Stimulated activated CD4-positive, alpha-beta T cell treated with anti-CD3 and anti-CD28 coated beads, TNF-alpha, amount 100 ng/mL, for 24 hours (primary cell): ENCODE results near the gene MAPT.

Experiments used
- DNase-seq, 3 experiments: peaks; one replicate each; pipeline ENCODE4 v3.0.0-alpha.2; 2020; ENCODE audit warnings: low read depth in 3 of 3

The MAPT gene

DNA sequence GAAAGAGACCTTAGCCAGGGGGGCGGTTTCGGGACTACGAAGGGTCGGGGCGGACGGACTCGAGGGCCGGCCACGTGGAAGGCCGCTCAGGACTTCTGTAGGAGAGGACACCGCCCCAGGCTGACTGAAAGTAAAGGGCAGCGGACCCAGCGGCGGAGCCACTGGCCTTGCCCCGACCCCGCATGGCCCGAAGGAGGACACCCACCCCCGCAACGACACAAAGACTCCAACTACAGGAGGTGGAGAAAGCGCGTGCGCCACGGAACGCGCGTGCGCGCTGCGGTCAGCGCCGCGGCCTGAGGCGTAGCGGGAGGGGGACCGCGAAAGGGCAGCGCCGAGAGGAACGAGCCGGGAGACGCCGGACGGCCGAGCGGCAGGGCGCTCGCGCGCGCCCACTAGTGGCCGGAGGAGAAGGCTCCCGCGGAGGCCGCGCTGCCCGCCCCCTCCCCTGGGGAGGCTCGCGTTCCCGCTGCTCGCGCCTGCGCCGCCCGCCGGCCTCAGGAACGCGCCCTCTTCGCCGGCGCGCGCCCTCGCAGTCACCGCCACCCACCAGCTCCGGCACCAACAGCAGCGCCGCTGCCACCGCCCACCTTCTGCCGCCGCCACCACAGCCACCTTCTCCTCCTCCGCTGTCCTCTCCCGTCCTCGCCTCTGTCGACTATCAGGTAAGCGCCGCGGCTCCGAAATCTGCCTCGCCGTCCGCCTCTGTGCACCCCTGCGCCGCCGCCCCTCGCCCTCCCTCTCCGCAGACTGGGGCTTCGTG, at the start of gene MAPT:
MAPT (plus strand) TSS at position 533 of the 763 bp plus-strand sequence. CDS start 67,784 bp downstream, outside the sequence.
- DNase-seq, result peak; percentile 62 to 79 (median 63)

- DNase-seq, result no peak
These were observed 49.5 kb upstream of the MAPT start, which contains the start of gene SPPL2C for GRCh38 chr17:45844695-45845375. Gene SPPL2C, plus strand, starts transcription at chr17:45844881. Its CDS starts 26 bp downstream, at chr17:45844907.

DNA sequence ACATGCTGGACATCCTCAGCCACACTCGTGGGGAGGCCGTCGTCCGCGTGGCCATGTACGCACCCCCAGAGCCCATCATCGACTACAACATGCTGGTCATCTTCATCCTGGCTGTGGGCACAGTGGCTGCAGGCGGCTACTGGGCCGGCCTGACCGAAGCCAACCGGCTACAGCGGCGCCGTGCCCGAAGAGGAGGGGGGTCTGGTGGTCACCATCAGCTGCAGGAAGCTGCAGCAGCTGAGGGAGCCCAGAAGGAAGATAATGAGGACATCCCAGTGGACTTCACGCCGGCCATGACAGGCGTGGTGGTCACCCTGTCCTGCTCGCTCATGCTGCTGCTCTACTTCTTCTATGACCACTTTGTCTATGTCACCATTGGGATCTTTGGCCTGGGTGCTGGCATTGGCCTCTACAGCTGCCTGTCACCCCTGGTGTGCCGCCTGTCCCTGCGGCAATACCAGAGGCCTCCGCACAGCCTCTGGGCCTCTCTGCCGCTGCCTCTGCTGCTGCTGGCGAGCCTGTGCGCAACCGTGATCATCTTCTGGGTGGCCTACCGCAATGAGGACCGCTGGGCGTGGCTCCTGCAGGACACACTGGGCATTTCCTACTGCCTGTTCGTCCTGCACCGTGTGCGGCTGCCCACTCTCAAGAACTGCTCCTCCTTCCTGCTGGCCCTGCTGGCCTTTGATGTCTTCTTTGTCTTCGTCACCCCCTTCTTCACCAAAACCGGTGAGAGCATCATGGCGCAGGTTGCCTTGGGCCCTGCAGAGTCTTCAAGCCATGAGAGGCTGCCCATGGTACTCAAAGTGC, 48.8 kb upstream of the MAPT start:
- DNase-seq, result no peak

DNA sequence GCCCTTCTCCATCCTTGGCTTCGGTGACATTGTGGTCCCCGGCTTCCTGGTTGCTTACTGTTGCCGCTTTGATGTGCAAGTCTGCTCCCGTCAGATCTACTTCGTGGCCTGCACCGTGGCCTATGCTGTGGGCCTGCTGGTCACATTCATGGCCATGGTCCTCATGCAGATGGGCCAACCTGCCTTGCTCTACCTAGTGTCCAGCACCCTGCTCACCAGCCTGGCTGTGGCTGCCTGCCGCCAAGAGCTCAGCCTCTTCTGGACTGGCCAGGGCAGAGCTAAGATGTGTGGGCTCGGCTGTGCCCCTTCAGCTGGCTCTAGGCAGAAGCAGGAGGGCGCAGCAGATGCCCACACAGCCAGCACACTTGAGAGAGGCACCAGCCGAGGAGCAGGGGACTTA, 48.1 kb upstream of the MAPT start:
- DNase-seq, result no peak

GRCh38 chr17:45846646-45847045, 47.7 kb upstream of the MAPT start:
- DNase-seq, result no peak

- DNase-seq, result no peak
These were observed 47.3 kb upstream of the MAPT start for GRCh38 chr17:45847101-45847500.

GRCh38 chr17:45847747-45848146, 46.6 kb upstream of the MAPT start:
- no peak for DNase-seq

GRCh38 chr17:45848405-45848804, 45.9 kb upstream of the MAPT start:
- no peak for DNase-seq

- no peak for DNase-seq
These were observed 45.4 kb upstream of the MAPT start for GRCh38 chr17:45848868-45849535.

GRCh38 chr17:45849536-45849990, 44.8 kb upstream of the MAPT start:
- no peak for DNase-seq

DNA sequence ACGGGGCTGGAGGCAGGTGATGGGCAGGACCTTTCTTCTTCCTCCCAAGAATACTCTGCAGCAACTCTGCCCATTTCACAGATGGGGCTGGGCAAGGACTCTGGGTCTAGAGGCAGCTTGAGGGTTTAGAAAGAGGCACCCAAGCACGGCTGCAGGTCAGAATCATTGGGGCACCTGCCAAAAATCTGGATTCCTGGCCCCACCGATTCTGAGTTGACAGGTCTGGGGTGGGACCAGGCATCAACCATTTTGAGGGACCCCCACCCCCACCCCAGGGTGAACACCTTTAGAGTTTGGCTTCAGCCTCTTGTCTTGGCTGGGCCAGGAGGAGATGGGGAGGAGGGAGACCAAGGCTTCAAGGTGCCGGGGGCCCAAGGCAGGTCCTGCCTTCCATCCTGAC, 44.3 kb upstream of the MAPT start:
- no peak for DNase-seq

DNA sequence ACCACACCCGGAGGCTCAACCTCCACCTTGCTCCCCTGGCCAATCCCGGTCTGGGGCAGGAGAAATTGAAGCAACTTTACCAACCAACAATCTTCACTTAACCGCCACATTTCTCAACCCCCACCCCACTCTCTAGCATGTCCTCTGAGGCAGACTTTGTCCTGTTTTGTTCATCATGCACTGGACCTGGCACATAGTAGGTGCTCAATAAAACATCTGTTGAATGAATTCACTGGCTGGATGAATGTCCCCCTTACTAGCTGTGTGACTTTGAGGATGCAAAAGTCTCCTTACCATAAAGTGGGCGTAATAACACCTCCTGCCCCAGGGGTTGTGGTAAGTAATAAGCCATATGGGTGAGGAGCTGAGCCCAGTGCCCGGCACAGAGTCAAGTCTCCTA, 43.9 kb upstream of the MAPT start:
- no peak for DNase-seq

GRCh38 chr17:45851022-45851421, 43.3 kb upstream of the MAPT start:
- DNase-seq, result no peak

- no peak for DNase-seq
These were observed 42.9 kb upstream of the MAPT start for GRCh38 chr17:45851464-45851863.

GRCh38 chr17:45851873-45852272, 42.5 kb upstream of the MAPT start:
- no peak for DNase-seq

GRCh38 chr17:45852535-45853297, 41.6 kb upstream of the MAPT start:
- peak; percentile 31 to 63 (median 43) for DNase-seq

GRCh38 chr17:45854209-45854608, 40.1 kb upstream of the MAPT start:
- DNase-seq, result no peak

GRCh38 chr17:45855691-45856336, 38.5 kb upstream of the MAPT start:
- no peak for DNase-seq

DNA sequence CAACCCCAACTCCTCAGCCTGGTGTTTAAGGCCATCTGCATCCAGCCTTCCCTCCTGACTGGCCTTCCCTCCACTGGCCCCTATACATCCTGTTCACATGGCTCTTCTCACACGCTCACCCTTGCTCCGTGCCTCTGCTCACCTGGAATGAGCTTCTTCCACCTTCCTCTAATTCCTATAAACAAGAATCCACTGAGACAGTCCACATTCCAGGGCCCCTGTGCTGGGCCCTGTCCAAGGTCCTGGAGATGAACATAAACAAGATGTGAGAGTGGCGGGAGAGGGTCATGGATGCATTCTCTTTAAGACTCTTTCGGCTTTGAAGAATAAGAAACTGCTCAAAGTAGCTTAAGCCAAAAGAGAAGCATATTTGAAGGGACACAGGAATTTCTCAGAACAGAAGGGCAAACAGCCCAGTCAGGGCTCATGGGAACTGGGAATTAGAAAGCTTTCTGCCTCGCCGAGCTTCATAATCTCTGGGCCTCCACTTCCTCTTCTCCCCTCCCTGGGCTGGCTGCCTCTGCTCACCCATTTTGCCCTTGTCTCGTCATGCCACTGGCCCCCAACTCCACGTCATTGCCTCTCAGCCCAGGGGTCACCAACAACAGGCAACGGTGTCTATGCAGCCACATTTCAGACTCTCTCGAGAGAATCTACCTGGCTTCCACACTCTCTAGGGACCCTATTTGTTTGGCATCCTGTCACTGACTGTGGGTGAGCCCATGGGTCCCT, 36.2 kb upstream of the MAPT start:
- DNase-seq, result no peak

- no peak for DNase-seq
These were observed 33.2 kb upstream of the MAPT start for GRCh38 chr17:45861165-45861564.
